OCI-LY7 (cell line): Measurements from ENCODE around the gene SYTL5.

Experiments
- EZH2phosphoT487 ChIP-seq: fragments of 200-600 bp; sonication (generic); IDR thresholded peaks from 2 replicates; pipeline ENCODE4 v1.6.1; 2018; ENCODE audit warnings: low read depth, borderline replicate concordance, mild to moderate bottlenecking, mixed run types, antibody characterized with exemption, low read length, moderate library complexity, mixed read lengths
- TF ChIP-seq, protein P1 (sequence below): fragments of 200-600 bp; sonication (generic); conservative IDR thresholded peaks from 2 replicates; pipeline ENCODE4 v1.5.1; 2014; ENCODE audit warnings: mild to moderate bottlenecking, antibody characterized with exemption, low read length, moderate library complexity, mixed read lengths

DNA sequence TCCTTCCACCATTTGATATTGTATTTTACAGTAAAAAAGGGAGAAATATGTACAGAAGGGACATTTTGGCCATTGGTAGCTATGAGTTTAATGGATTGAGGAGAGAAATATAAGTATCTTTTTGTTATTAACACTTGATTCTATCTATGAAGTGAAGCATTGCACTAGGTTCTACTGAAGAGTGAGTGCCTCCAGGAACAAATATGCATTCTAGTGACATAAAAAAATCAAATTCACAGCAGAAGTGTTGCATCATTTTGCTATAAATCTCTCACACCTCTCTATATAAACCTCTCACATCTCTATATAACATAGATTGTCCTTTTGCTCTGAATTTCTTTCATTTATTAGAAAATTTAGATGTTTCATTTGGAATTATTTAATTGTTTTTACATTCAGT, 425 bp downstream of the SYTL5 start:
- TF ChIP-seq, protein P1, sequence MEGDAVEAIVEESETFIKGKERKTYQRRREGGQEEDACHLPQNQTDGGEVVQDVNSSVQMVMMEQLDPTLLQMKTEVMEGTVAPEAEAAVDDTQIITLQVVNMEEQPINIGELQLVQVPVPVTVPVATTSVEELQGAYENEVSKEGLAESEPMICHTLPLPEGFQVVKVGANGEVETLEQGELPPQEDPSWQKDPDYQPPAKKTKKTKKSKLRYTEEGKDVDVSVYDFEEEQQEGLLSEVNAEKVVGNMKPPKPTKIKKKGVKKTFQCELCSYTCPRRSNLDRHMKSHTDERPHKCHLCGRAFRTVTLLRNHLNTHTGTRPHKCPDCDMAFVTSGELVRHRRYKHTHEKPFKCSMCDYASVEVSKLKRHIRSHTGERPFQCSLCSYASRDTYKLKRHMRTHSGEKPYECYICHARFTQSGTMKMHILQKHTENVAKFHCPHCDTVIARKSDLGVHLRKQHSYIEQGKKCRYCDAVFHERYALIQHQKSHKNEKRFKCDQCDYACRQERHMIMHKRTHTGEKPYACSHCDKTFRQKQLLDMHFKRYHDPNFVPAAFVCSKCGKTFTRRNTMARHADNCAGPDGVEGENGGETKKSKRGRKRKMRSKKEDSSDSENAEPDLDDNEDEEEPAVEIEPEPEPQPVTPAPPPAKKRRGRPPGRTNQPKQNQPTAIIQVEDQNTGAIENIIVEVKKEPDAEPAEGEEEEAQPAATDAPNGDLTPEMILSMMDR: no peak
- TF ChIP-seq EZH2phosphoT487: no peak
